Measurements from ENCODE around the gene ARID5B. TPM values are rescaled to one million over a fixed set of nuclear protein-coding genes. Genes with fewer than 3 reads are reported as not detected.

Gene ARID5B
- total and polyA plus RNA-seq, 2 experiments from 2014 or later, result 1.3 to 1.6 TPM

DNA sequence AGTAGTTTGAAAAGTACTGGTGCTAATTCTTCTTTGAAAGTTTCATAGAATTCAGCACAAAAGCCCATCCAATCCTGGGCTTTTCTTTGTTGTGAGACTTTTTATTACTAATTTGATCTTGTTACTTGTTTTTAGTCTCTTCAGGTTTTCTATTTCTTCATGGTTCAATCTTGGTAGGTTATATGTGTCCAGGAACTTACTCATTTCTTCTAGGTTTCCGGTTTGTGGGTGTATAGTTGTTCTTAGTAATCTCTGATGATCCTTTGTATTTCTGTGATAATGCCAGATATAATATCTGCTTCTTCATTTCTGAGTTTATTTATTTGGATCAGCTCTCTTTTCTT, 219.7 kb downstream of the ARID5B start:
- no peaks in the 10 kb centered on the region for H3K79me2 ChIP-seq (replicated peaks; ENCODE audit: insufficient read depth)
- Mint-ChIP-seq H3K4me1 (no peaks in the 10 kb centered on the region), H3K9me3 (peaks cover 2% of the 10 kb centered on the region; the same call in 2 of the 3 replicates), H3K27me3 (ENCODE audit: insufficient read depth, low read depth, poor library complexity) (peaks cover 3% of the 10 kb centered on the region), H3K36me3 (ENCODE audit: low read depth) (no peaks in the 10 kb centered on the region; the same call in 2 of the 3 replicates), H3K4me3 (no peak overlapping the region), H3K27ac (no peak overlapping the region)
- no peaks in the 10 kb centered on the region for H4K20me1 ChIP-seq (replicated peaks; ENCODE audit: insufficient read depth)
- H3K27me3 ChIP-seq (ENCODE audit: insufficient read depth), result no peaks in the 10 kb centered on the region
- no peak overlapping the region for H2AFZ ChIP-seq
- ATAC-seq (no peak), DNase-seq (ENCODE audit: low spot score) (no peak)
- H3F3A ChIP-seq (replicated peaks; ENCODE audit: low read depth), result no peaks in the 10 kb centered on the region
- no peaks in the 10 kb centered on the region for H3K4me1 ChIP-seq (ENCODE audit: insufficient read depth)
- H3K9me2 ChIP-seq (ENCODE audit: insufficient read depth), result no peaks in the 10 kb centered on the region
- no peak overlapping the region for H3K4me3 ChIP-seq
- no peaks in the 10 kb centered on the region for H3K36me3 ChIP-seq (ENCODE audit: insufficient read depth)
- no peak overlapping the region for H3K4me2 ChIP-seq
- no peak overlapping the region for H3K27ac ChIP-seq (ENCODE audit: low read depth)
- TF ChIP-seq STAT1 (IDR thresholded peaks at IDR 0.05; ENCODE audit: unreplicated experiment) (no peak), NANOG (IDR thresholded peaks at IDR 0.05; ENCODE audit: borderline replicate concordance) (no peak), JUNB (IDR thresholded peaks at IDR 0.05; ENCODE audit: unreplicated experiment) (no peak), ZNF462 (CRISPR knock-in tag; IDR thresholded peaks at IDR 0.05) (no peak), ETS1 (IDR thresholded peaks at IDR 0.05) (no peak), POLR2AphosphoS5 (IDR thresholded peaks at IDR 0.05; ENCODE audit: low read depth) (no peak), EZH2 (IDR thresholded peaks at IDR 0.05; ENCODE audit: low read depth, unreplicated experiment) (no peak), ZNF331 (CRISPR knock-in tag; IDR thresholded peaks at IDR 0.05; ENCODE audit: low read depth) (no peak), ZNF114 (CRISPR knock-in tag; IDR thresholded peaks at IDR 0.05) (no peak), CTCF (conservative IDR thresholded peaks at IDR 0.05; ENCODE audit: low read depth in 2 of 2) (no peak), EZH2phosphoT487 (IDR thresholded peaks at IDR 0.05; ENCODE audit: unreplicated experiment) (no peak), CREB1 (CRISPR knock-in tag; IDR thresholded peaks at IDR 0.05; ENCODE audit: low read depth) (no peak)
- TF ChIP-seq, protein P1, sequence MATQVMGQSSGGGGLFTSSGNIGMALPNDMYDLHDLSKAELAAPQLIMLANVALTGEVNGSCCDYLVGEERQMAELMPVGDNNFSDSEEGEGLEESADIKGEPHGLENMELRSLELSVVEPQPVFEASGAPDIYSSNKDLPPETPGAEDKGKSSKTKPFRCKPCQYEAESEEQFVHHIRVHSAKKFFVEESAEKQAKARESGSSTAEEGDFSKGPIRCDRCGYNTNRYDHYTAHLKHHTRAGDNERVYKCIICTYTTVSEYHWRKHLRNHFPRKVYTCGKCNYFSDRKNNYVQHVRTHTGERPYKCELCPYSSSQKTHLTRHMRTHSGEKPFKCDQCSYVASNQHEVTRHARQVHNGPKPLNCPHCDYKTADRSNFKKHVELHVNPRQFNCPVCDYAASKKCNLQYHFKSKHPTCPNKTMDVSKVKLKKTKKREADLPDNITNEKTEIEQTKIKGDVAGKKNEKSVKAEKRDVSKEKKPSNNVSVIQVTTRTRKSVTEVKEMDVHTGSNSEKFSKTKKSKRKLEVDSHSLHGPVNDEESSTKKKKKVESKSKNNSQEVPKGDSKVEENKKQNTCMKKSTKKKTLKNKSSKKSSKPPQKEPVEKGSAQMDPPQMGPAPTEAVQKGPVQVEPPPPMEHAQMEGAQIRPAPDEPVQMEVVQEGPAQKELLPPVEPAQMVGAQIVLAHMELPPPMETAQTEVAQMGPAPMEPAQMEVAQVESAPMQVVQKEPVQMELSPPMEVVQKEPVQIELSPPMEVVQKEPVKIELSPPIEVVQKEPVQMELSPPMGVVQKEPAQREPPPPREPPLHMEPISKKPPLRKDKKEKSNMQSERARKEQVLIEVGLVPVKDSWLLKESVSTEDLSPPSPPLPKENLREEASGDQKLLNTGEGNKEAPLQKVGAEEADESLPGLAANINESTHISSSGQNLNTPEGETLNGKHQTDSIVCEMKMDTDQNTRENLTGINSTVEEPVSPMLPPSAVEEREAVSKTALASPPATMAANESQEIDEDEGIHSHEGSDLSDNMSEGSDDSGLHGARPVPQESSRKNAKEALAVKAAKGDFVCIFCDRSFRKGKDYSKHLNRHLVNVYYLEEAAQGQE (IDR thresholded peaks at IDR 0.05; ENCODE audit: unreplicated experiment), result no peak

All from GM23338 (cell line).